Colonic mucosa (tissue), 4 donors: ENCODE results near the gene DUSP5. TPM values are rescaled to one million over a fixed set of nuclear protein-coding genes. Genes with fewer than 3 reads are reported as not detected.

Experiments
- DNase-seq: peaks from one replicate; pipeline ENCODE4 v3.0.0-alpha.2; 2020
- H3K27ac ChIP-seq: fragments of 200-600 bp; one replicate; pipeline ENCODE4 v1.8.0; 2021
- H3K27me3 ChIP-seq: fragments of 200-600 bp; one replicate; pipeline ENCODE4 v1.8.0; 2021
- H3K36me3 ChIP-seq: fragments of 200-600 bp; one replicate; pipeline ENCODE4 v1.8.0; 2021
- H3K4me1 ChIP-seq: fragments of 200-600 bp; one replicate; pipeline ENCODE4 v1.8.0; 2021; ENCODE audit warnings: mild to moderate bottlenecking
- H3K4me3 ChIP-seq: fragments of 200-600 bp; one replicate; pipeline ENCODE4 v1.8.0; 2021
- H3K9ac ChIP-seq, 2 donors: one replicate each; pipeline ENCODE4 v1.7.0; 2013; ENCODE audit warnings: control low read depth in 2 of 2, low read depth in 2 of 2, low read length in 2 of 2
- H3K9me3 ChIP-seq: fragments of 200-600 bp; one replicate; pipeline ENCODE4 v1.8.0; 2021
- intact Hi-C: fragments of 100-400 bp; cut with DNase I; formaldehyde crosslinking; loops from one replicate; pipeline ENCODE4 v1.14.1; 2022
- total RNA-seq, 2 donors: library from RNA; stranded (reverse); fragmentation: NEBNext Ultra II Directional in 1 of 2; extraction: Animal tissue kit (Norgen Biotek cat#: 25700) in 1 of 2; gene quantifications; one replicate each; pipeline ENCODE4 v1.2.1, GENCODE V29; 2021
- TF ChIP-seq, protein P1 (sequence below): fragments of 200-600 bp; IDR thresholded peaks from one replicate; pipeline ENCODE4 v1.8.0; 2022; ENCODE audit warnings: antibody characterized with exemption, mild to moderate bottlenecking
- donor health status: healthy.
- donor health status: DM: no; HTN: no; CAD: no.
- donor health status: DM: no; HTN: no; CAD: no.

Gene DUSP5
- total RNA-seq, 2 donors from 2014 or later = 6.2 to 22.0 TPM

- Histone ChIP-seq H3K4me1 (no peaks in the 10 kb centered on the region), H3K9ac (no peak overlapping the region), H3K4me3 (no peak overlapping the region), H3K27me3 (no peaks in the 10 kb centered on the region), H3K27ac (no peak overlapping the region), H3K36me3 (no peaks in the 10 kb centered on the region), H3K9me3 (no peaks in the 10 kb centered on the region)
- TF ChIP-seq, protein P1, sequence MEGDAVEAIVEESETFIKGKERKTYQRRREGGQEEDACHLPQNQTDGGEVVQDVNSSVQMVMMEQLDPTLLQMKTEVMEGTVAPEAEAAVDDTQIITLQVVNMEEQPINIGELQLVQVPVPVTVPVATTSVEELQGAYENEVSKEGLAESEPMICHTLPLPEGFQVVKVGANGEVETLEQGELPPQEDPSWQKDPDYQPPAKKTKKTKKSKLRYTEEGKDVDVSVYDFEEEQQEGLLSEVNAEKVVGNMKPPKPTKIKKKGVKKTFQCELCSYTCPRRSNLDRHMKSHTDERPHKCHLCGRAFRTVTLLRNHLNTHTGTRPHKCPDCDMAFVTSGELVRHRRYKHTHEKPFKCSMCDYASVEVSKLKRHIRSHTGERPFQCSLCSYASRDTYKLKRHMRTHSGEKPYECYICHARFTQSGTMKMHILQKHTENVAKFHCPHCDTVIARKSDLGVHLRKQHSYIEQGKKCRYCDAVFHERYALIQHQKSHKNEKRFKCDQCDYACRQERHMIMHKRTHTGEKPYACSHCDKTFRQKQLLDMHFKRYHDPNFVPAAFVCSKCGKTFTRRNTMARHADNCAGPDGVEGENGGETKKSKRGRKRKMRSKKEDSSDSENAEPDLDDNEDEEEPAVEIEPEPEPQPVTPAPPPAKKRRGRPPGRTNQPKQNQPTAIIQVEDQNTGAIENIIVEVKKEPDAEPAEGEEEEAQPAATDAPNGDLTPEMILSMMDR = no peak
- intact Hi-C loops = no loop called here
- no peak for DNase-seq
These were observed 9.6 kb downstream of the DUSP5 start for GRCh38 chr10:110507346-110507745.

GRCh38 chr10:110508159-110508788 is 10.6 kb downstream of the DUSP5 start:
- Histone ChIP-seq H3K9me3 (no peaks in the 10 kb centered on the region), H3K27ac (no peak overlapping the region), H3K36me3 (no peaks in the 10 kb centered on the region), H3K9ac (no peak overlapping the region), H3K27me3 (no peaks in the 10 kb centered on the region), H3K4me1 (no peaks in the 10 kb centered on the region), H3K4me3 (no peak overlapping the region)
- TF ChIP-seq, protein P1 = no peak
- intact Hi-C loops = no loop called here
- DNase-seq = no peak

DNA sequence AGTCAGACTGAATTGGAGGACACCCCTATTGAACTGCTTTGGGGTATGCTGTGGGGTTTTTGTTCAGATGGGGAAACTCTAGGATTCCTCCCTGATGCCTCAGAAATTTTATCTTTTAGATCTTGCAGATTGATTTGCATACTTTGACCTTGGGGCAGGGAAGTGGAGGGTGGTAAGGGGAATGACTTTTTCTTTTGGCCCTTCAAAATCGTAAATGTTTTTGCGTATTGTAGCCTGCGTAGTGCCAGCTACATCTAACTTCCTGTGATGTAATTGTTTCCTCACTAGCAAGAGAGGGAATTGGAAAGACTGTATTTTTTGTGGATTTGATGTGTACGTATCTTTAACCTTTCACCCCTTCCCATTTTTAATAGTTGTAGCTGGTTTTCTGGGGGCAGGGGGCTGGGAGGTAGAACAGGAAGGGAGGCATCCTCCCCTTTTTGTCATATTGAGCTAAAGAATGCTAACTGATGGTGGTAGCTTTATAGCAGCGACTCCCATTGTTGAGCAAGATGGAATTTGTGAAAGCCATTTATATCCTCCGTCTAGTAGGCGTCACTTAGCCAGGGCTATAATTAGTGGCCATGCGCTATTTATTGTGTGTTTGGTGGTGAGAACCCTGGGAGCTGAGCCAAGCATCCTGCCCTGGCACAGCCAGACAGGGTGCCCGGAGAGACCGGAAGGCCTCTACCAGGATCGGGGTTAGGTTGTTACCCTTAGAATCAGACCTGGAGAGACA is 11.3 kb downstream of the DUSP5 start:
- Histone ChIP-seq H3K27ac (no peak overlapping the region), H3K4me1 (no peaks in the 10 kb centered on the region), H3K4me3 (no peak overlapping the region), H3K36me3 (no peaks in the 10 kb centered on the region), H3K9ac (no peak overlapping the region), H3K27me3 (no peaks in the 10 kb centered on the region), H3K9me3 (no peaks in the 10 kb centered on the region)
- TF ChIP-seq, protein P1 = no peak
- intact Hi-C loops = no loop called here
- DNase-seq = no peak

DNA sequence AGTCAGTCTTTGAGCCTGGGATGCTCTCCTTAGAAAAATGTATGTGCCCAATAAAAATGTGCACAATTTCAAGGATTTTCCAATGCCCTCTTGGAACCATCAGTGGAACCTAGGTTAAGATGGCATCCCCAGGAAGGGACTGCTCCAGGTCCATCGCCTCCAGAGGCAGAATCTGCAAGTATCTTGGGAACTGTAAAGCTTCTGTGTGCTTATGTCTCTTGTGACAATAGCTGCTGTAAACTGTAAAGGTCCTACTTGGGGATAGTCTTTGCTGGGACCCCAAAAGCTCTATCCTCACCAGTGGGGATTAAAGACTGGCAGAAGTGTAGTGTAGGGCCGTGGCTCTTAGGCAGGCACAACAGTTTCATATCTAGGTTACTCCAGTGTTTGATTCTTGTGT is 11.9 kb downstream of the DUSP5 start:
- no peaks in the 10 kb centered on the region for H3K4me1 ChIP-seq
- no peak overlapping the region for H3K9ac ChIP-seq
- TF ChIP-seq, protein P1 = no peak
- DNase-seq = no peak
- no peaks in the 10 kb centered on the region for H3K27me3 ChIP-seq
- H3K36me3 ChIP-seq = no peaks in the 10 kb centered on the region
- no peak overlapping the region for H3K4me3 ChIP-seq
- H3K9me3 ChIP-seq = no peaks in the 10 kb centered on the region
- H3K27ac ChIP-seq = no peak overlapping the region
- intact Hi-C loops = no loop called here

GRCh38 chr10:110510086-110510485 is 12.4 kb downstream of the DUSP5 start:
- no peaks in the 10 kb centered on the region for H3K9me3 ChIP-seq
- TF ChIP-seq, protein P1 = no peak
- no peak overlapping the region for H3K27ac ChIP-seq
- no peak for DNase-seq
- intact Hi-C loops = no loop called here
- no peaks in the 10 kb centered on the region for H3K4me1 ChIP-seq
- no peaks in the 10 kb centered on the region for H3K27me3 ChIP-seq
- H3K9ac ChIP-seq = no peak overlapping the region
- H3K4me3 ChIP-seq = no peak overlapping the region
- H3K36me3 ChIP-seq = no peaks in the 10 kb centered on the region
